NCI-H2196 treated with DMSO at 0.1 percent for 48 hours (cell line): ENCODE measurements around the gene SLC6A6.
"Not testable (repeated sequence)": the region's sequence is repeated elsewhere in the genome, so short reads cannot be mapped to it uniquely, and the experiment has no call there.

Experiments
- DNase-seq: peaks from one replicate; lab custom pipeline; 2025; ENCODE audit not compliant: unreplicated experiment; lab: John Stamatoyannopoulos, UW

The SLC6A6 gene

GRCh38 chr3:14434126-14434497, 31.7 kb downstream of the SLC6A6 start:
- DNase-seq, result no peak

GRCh38 chr3:14434498-14435151, 32.2 kb downstream of the SLC6A6 start:
- DNase-seq, result no peak

- DNase-seq, result no peak
Observed at GRCh38 chr3:14435175-14436014, 33.0 kb downstream of the SLC6A6 start.

GRCh38 chr3:14436954-14437281, 34.5 kb downstream of the SLC6A6 start:
- no peak for DNase-seq

GRCh38 chr3:14437705-14438104, 35.3 kb downstream of the SLC6A6 start:
- not testable (repeated sequence) for DNase-seq

- no peak for DNase-seq
Observed at GRCh38 chr3:14438262-14438661, 35.9 kb downstream of the SLC6A6 start.

GRCh38 chr3:14438929-14439328, 36.5 kb downstream of the SLC6A6 start:
- DNase-seq, result no peak

GRCh38 chr3:14439501-14440167, 37.2 kb downstream of the SLC6A6 start:
- DNase-seq, result peak; percentile 32

- DNase-seq, result no peak
Observed at GRCh38 chr3:14440168-14440518, 37.7 kb downstream of the SLC6A6 start.

- DNase-seq, result no peak
Observed at GRCh38 chr3:14440531-14441239, 38.3 kb downstream of the SLC6A6 start.

- no peak for DNase-seq
Observed at GRCh38 chr3:14441240-14441919, 39.0 kb downstream of the SLC6A6 start.

GRCh38 chr3:14441920-14442300, 39.5 kb downstream of the SLC6A6 start:
- DNase-seq, result no peak

- DNase-seq, result no peak
Observed at GRCh38 chr3:14444380-14444779, 42.0 kb downstream of the SLC6A6 start.

- DNase-seq, result no peak
Observed at GRCh38 chr3:14445773-14446172, 43.4 kb downstream of the SLC6A6 start.

GRCh38 chr3:14446988-14447570, 44.7 kb downstream of the SLC6A6 start:
- no peak for DNase-seq

GRCh38 chr3:14448063-14448462, 45.7 kb downstream of the SLC6A6 start:
- no peak for DNase-seq

GRCh38 chr3:14448756-14449727, 46.6 kb downstream of the SLC6A6 start:
- DNase-seq, result no peak

GRCh38 chr3:14450506-14450905, 48.1 kb downstream of the SLC6A6 start:
- DNase-seq, result no peak

- no peak for DNase-seq
Observed at GRCh38 chr3:14450922-14451606, 48.7 kb downstream of the SLC6A6 start.
